Measurements from ENCODE around the gene TNFRSF18.

DNA sequence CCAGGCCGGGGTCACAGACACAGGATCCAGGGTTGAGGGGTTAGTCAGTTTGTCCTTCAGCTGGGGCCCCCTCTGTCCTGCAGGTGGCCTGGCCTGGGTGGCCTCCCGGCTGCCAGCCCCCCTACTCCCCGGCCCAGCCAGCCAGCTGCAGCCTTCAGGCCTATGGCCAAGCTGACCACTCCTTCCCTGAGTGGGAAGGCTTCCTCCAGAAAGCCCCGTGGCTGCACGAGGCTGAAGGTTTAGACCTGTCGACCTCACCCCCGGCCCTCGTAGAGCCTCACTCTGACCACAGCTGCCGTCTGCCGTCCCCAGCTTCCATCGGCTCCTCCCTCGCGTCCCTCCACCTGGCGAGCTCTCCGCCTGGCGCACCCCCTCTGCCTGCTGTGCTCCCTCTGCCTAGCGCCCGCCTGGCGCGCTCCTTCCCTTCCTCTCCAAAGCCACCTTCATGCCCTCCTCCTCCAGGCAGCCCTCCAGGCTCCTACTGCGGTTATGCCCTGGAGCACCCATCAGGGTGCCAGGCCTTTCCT lies 23.1 kb downstream of the TNFRSF18 start:
- TF ChIP-seq OVOL2 (CRISPR knock-in tag; IDR thresholded peaks at IDR 0.05; ENCODE audit: borderline replicate concordance) (no peak), CTCF (IDR thresholded peaks at IDR 0.05) (no peak), TP53 (CRISPR knock-in tag; IDR thresholded peaks at IDR 0.05) (no peak), MYBL2 (CRISPR knock-in tag; IDR thresholded peaks at IDR 0.05) (no peak)
- TF ChIP-seq, protein P1, sequence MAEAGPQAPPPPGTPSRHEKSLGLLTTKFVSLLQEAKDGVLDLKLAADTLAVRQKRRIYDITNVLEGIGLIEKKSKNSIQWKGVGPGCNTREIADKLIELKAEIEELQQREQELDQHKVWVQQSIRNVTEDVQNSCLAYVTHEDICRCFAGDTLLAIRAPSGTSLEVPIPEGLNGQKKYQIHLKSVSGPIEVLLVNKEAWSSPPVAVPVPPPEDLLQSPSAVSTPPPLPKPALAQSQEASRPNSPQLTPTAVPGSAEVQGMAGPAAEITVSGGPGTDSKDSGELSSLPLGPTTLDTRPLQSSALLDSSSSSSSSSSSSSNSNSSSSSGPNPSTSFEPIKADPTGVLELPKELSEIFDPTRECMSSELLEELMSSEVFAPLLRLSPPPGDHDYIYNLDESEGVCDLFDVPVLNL (CRISPR knock-in tag; IDR thresholded peaks at IDR 0.05; ENCODE audit: borderline replicate concordance, low read depth): no peak
